Retinal pigment epithelial cell (primary cell): ENCODE measurements around the gene ZCCHC7.
A peak's percentile ranks its signal among the peaks of the same experiment; 100 is the strongest.
"Not testable (repeated sequence)": the region's sequence is repeated elsewhere in the genome, so short reads cannot be mapped to it uniquely, and the experiment has no call there.

Experiments used
- DNase-seq: peaks from one replicate; pipeline ENCODE4 v3.0.0-alpha.2; 2010; ENCODE audit warnings: low read depth
- H3K4me3 ChIP-seq: 2 replicates; pipeline ENCODE4 v1.5.1; 2011; ENCODE audit warnings: mild to moderate bottlenecking, low read length, control low read depth, moderate library complexity
- CTCF ChIP-seq: conservative IDR thresholded peaks from 2 replicates; pipeline ENCODE4 v1.5.1; 2011; ENCODE audit warnings: low read depth, low read length, control low read depth, inconsistent platforms

Gene ZCCHC7

GRCh38 chr9:37157726-37158377 lies 37.5 kb downstream of the ZCCHC7 start:
- no peak for TF ChIP-seq CTCF
- no peak overlapping the region for H3K4me3 ChIP-seq
- DNase-seq: no peak

DNA sequence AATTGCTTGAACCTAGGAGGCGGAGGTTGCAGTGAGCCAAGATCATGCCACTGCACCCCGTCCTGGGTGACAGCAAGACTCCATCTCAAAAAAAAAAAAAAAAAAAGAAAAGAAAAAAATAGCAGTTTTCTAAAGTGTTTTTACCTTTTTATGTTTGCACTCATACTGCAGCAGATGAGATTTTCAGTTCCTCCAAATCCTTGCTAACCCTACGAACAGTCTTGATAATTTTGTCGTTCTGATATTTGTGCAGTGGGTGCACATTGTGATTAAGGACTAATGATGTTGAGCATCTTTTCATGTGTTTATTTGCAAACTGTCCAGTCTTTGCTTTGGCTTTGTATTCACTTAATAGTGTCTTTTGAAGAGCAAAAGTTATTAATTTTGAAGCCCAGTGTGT lies 42.9 kb downstream of the ZCCHC7 start:
- no peak for TF ChIP-seq CTCF
- DNase-seq: no peak

GRCh38 chr9:37164335-37164734 lies 44.0 kb downstream of the ZCCHC7 start:
- not testable (repeated sequence) for DNase-seq, H3K4me3 ChIP-seq

More for the DNA sequence above, 42.9 kb downstream of the ZCCHC7 start:
- H3K4me3 ChIP-seq: no peak overlapping the region

DNA sequence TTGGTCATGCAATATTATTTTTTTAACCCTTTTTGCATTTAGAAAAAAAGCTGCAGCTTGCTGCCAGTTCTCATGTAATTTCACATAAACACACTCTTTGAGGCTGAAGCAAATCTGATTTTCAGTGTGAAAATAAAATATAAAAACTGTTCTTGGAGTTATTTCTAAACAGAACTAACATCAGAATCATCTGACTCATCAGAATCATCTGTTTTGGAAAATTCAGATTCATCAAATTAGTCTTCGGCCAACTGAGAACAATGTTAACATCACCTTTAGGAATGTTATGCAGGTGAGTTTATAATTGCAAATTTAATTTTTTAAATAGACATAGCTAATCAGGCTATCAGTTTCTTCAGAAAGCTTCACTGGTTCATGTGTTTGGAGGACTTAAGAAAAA lies 45.3 kb downstream of the ZCCHC7 start:
- DNase-seq: no peak
- no peak overlapping the region for H3K4me3 ChIP-seq
- TF ChIP-seq CTCF: no peak

- DNase-seq: peak; percentile 66
These were observed 47.2 kb downstream of the ZCCHC7 start for GRCh38 chr9:37167456-37168047.

GRCh38 chr9:37172557-37172956 lies 52.2 kb downstream of the ZCCHC7 start:
- no peak overlapping the region for H3K4me3 ChIP-seq
- TF ChIP-seq CTCF: no peak
- no peak for DNase-seq

More at GRCh38 chr9:37167456-37168047, 47.2 kb downstream of the ZCCHC7 start:
- H3K4me3 ChIP-seq: no peak overlapping the region
- TF ChIP-seq CTCF: no peak

DNA sequence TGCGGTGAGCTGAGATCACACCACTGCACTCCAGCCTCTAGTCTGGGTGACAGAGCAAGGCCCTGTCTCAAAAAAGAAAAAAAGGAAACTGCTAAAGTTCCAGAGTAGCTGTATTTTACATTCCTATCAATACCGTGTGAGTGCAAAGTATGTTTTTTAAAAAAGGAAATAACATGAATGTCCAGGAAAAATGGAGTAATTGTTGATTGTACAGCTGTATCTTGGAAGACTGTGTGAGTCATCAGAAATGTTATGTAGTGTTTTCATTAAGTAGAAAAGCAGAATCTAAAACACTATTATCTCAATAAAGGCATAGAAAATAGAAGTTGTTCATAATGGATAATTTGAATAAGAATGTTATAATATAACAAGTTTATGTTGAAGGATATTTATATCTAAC lies 53.9 kb downstream of the ZCCHC7 start:
- no peak overlapping the region for H3K4me3 ChIP-seq
- DNase-seq: no peak
- TF ChIP-seq CTCF: no peak

- DNase-seq: no peak
- TF ChIP-seq CTCF: no peak
These were observed 58.4 kb downstream of the ZCCHC7 start for GRCh38 chr9:37178742-37179141.

More at GRCh38 chr9:37178742-37179141, 58.4 kb downstream of the ZCCHC7 start:
- no peak overlapping the region for H3K4me3 ChIP-seq
